Lower leg skin (tissue), 4 donors: ENCODE results near the gene KLK1. TPM values are rescaled to one million over a fixed set of nuclear protein-coding genes. Genes with fewer than 3 reads are reported as not detected.
"Not testable (repeated sequence)": the region's sequence is repeated elsewhere in the genome, so short reads cannot be mapped to it uniquely, and the experiment has no call there.

Source experiments
- DNase-seq, 2 donors: peaks; one replicate each; pipeline ENCODE4 v3.0.0-alpha.2; 2019; ENCODE audit warnings: low spot score in 2 of 2
- H3K4me3 ChIP-seq: fragments of 200-600 bp; sonication (generic); 2 replicates; pipeline ENCODE4 v1.5.1; 2017; ENCODE audit warnings: mild to moderate bottlenecking, low read depth; ENCODE audit not compliant: poor library complexity, severe bottlenecking
- POLR2A ChIP-seq, 2 donors: fragments of 450-650 bp; IDR thresholded peaks; one replicate each; pipeline ENCODE4 v1.6.1; 2016 to 2017; ENCODE audit warnings: antibody characterized with exemption in 2 of 2, mild to moderate bottlenecking in 1 of 2, moderate library complexity in 1 of 2
- WGBS, 2 donors: methylation state at CpG; one replicate each; pipeline ENCODE4 v1.1.5; 2018; 5-methylcytosine and 5-hydroxymethylcytosine counted together
- intact Hi-C: fragments of 100-400 bp; cut with DNase I; formaldehyde crosslinking; loops from one replicate; pipeline ENCODE4 v1.15.0; 2023; ENCODE audit warnings: low total_unique reads
- total RNA-seq, 4 donors: library from RNA; depleted of rRNA; stranded (reverse); fragments of >200 nt; gene quantifications; one replicate each; pipeline ENCODE4 v1.1.0, GENCODE V29; 2016
- TF ChIP-seq, protein P1 (sequence below), 3 donors: fragments of 450-650 bp; IDR thresholded peaks; one replicate each; pipeline ENCODE4 v1.5.1; 2016; ENCODE audit warnings: antibody characterized with exemption in 3 of 3, mild to moderate bottlenecking in 3 of 3, moderate library complexity in 2 of 3

The KLK1 gene
- total RNA-seq, 4 donors from 2014 or later = 35.9 to 49.9 (median 46.6) TPM

DNA sequence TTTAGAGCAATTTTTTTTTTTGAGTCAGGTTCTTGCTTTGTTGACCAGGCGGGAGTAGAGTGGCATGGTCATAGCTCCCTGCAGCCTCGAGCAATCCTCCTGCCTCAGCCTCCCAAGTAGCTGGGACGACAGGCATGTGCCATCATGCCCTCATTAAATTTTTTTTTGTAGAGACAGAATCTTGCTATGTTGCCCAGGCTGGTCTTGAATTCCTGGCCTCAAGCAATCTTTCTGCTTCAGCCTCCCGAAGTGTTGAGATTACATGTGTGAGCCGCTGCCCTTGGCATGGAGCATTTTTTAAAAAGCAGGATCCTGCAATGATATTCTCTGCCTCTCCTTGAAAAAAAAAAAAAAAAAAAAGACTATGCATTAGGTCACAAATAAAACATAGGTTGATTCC, 47.5 kb downstream of the KLK1 start:
- DNase-seq = no peak
- intact Hi-C loops = loop anchor here (10.0 kb wide), 1 partner anchor 61 kb away; the partner anchor contains the start of gene SHANK1
- TF ChIP-seq, protein P1, sequence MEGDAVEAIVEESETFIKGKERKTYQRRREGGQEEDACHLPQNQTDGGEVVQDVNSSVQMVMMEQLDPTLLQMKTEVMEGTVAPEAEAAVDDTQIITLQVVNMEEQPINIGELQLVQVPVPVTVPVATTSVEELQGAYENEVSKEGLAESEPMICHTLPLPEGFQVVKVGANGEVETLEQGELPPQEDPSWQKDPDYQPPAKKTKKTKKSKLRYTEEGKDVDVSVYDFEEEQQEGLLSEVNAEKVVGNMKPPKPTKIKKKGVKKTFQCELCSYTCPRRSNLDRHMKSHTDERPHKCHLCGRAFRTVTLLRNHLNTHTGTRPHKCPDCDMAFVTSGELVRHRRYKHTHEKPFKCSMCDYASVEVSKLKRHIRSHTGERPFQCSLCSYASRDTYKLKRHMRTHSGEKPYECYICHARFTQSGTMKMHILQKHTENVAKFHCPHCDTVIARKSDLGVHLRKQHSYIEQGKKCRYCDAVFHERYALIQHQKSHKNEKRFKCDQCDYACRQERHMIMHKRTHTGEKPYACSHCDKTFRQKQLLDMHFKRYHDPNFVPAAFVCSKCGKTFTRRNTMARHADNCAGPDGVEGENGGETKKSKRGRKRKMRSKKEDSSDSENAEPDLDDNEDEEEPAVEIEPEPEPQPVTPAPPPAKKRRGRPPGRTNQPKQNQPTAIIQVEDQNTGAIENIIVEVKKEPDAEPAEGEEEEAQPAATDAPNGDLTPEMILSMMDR (IDR thresholded peaks at IDR 0.05) = no peak
- TF ChIP-seq POLR2A (IDR thresholded peaks at IDR 0.05) = no peak
- no peak overlapping the region for H3K4me3 ChIP-seq
- WGBS, 2 donors = 45 to 68% methylated on average over 5 of the region's 5 CpGs

DNA sequence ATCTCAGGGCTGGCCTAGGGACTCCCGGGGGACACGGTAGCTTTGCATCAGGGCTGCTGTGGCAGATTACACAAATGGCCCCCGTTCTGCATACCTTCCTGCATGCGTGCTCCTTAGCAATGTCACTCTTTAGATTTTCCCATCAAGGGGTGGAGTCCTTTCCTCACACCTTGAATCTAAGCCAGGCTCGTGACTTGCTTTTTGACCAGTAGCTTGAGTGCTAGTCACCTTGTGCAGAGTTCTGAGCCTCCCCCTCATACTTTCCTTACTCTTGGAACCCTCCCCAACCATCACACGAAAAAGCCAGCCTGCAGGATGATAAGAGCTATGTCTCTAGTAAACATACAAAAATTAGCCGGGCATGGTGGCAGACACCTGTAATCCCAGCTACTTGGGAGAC, 50.1 kb downstream of the KLK1 start:
- not testable (repeated sequence) for H3K4me3 ChIP-seq, DNase-seq
- WGBS, 2 donors = 58 to 71% methylated on average over 7 of the region's 7 CpGs
- intact Hi-C loops = loop anchor here (10.0 kb wide), 1 partner anchor 59 kb away; the partner anchor contains the start of gene SHANK1

DNA sequence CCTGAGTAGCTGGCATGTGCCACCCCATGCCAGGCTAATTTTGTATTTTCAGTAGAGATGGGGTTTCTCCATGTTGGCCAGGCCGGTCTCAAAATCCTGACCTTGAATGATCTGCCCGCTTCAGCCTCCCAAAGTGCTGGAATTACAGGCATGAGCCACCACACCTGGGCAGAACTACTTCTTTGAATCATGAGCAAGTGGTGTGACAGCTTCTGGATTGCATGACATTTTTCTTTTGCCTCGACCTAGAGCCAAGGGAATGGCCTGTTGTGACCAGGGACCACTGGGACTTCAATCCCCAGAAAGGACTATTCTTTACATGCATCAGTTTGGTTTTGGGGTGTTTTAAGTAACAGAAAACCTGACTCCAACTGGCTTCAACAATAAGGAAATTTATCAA, 50.7 kb downstream of the KLK1 start:
- not testable (repeated sequence) for H3K4me3 ChIP-seq, DNase-seq
- intact Hi-C loops = loop anchor here (10.0 kb wide), 1 partner anchor 58 kb away; the partner anchor contains the start of gene SHANK1
- WGBS, 2 donors = 83 to 85% methylated on average over 3 of the region's 3 CpGs

DNA sequence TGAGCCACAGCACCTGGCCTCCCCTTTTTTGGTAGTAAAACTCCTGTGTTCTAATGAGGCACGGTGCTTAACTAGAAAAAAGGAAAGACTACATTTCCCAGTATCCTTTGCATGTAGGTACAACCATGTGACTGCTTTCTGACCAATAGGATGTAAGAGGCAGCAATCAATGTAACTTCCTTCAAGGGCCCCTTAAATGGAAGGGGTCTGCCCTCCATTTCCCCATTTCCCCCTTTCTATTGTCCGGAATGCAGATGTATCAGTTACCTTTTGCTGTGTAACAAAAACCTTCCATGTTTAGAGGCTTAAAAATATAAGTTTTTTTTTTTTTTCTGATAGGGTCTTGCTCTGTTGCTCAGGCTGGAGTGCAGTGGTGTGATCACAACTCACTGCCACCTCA, 51.1 kb downstream of the KLK1 start:
- no peak overlapping the region for H3K4me3 ChIP-seq
- intact Hi-C loops = loop anchor here (10.0 kb wide), 1 partner anchor 58 kb away; the partner anchor contains the start of gene SHANK1
- 64 to 70% methylated on average over 2 of the region's 2 CpGs for WGBS, 2 donors
- TF ChIP-seq POLR2A (IDR thresholded peaks at IDR 0.05) = no peak
- TF ChIP-seq, protein P1 (IDR thresholded peaks at IDR 0.05) = no peak
- DNase-seq = no peak

DNA sequence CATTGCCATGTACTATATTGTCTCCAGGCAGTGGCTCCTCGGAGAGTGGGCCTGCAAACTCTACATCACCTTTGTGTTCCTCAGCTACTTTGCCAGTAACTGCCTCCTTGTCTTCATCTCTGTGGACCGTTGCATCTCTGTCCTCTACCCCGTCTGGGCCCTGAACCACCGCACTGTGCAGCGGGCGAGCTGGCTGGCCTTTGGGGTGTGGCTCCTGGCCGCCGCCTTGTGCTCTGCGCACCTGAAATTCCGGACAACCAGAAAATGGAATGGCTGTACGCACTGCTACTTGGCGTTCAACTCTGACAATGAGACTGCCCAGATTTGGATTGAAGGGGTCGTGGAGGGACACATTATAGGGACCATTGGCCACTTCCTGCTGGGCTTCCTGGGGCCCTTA, 52.7 kb downstream of the KLK1 start:
- DNase-seq = no peak
- no peak overlapping the region for H3K4me3 ChIP-seq
- TF ChIP-seq, protein P1 (IDR thresholded peaks at IDR 0.05) = no peak
- TF ChIP-seq POLR2A (IDR thresholded peaks at IDR 0.05) = no peak
- intact Hi-C loops = loop anchor here (10.0 kb wide), 1 partner anchor 56 kb away; the partner anchor contains the start of gene SHANK1
- WGBS, 2 donors = 81 to 83% methylated on average over 10 to 13 of the region's 13 CpGs

DNA sequence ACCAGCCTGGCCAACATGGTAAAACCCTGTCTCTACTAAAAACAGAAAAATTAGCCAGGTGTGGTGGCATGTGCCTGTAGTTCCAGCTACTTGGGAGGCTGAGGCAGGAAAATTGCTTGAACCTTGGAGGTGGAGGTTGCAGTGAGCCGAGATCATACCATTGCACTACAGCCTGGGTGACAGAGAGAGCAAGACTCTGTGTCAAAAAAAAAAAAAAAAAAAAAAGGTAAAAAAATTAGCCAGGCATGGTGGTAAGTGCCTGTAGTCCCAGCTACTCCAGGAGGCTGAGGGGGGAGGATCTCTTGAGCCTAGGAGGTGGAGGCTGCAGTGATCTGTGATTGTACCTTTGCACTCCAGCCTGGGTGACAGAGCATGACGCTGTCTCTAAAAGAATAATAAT, 53.4 kb downstream of the KLK1 start, which contains the start of gene GPR32:
Gene GPR32, plus strand, starts transcription at position 301 of the 400 bp plus-strand sequence. CDS start 137 bp downstream, outside the sequence.
- not testable (repeated sequence) for DNase-seq, H3K4me3 ChIP-seq
- WGBS, 2 donors = 83 to 86% methylated on average over 2 of the region's 2 CpGs
- intact Hi-C loops = loop anchor here (10.0 kb wide), 1 partner anchor 55 kb away; the partner anchor contains the start of gene SHANK1

Other genes with a start within 250 kb of the KLK1 start
- under 1 TPM in 3 of 4 donors, not detected in 1; 0.29 to 0.49 (median 0.42) TPM for gene SYT3, start 183.9 kb downstream of the KLK1 start, total RNA-seq
- gene C19orf81, start 174.3 kb downstream of the KLK1 start, total RNA-seq = 1 to 10 TPM in 1 of 4 donors, under 1 TPM in 1, not detected in 2; 0.91 to 1.4 TPM
- 1 to 10 TPM in 2 of 4 donors, under 1 TPM in 2; 0.30 to 1.6 (median 0.67) TPM for gene SHANK1, start 104.0 kb downstream of the KLK1 start, total RNA-seq
- 10 to 100 TPM in 2 of 4 donors, 1 to 10 TPM in 2; 9.5 to 19.2 (median 11.9) TPM for gene CLEC11A, start 100.4 kb downstream of the KLK1 start, total RNA-seq
- gene GPR32, start 53.3 kb downstream of the KLK1 start, total RNA-seq = not detected
- gene ACP4, start 33.4 kb downstream of the KLK1 start, total RNA-seq = 1 to 10 TPM in 1 of 4 donors, under 1 TPM in 1, not detected in 2; 0.58 to 3.1 TPM
- not detected for gene KLK15, start 9.8 kb upstream of the KLK1 start, total RNA-seq
- gene KLK3, start 31.1 kb upstream of the KLK1 start, total RNA-seq = 100 to 1,000 TPM in 1 of 4 donors, 10 to 100 TPM in 1, 1 to 10 TPM in 1, under 1 TPM in 1; 0.13 to 119 (median 10.4) TPM
- gene KLK2, start 49.7 kb upstream of the KLK1 start, total RNA-seq = 10 to 100 TPM in 1 of 4 donors, 1 to 10 TPM in 1, not detected in 2; 5.3 to 31.2 TPM
- under 1 TPM; 0.47 to 0.84 (median 0.74) TPM for gene KLK4, start 87.6 kb upstream of the KLK1 start, total RNA-seq
- 100 to 1,000 TPM; 179 to 310 (median 271) TPM for gene KLK5, start 129.3 kb upstream of the KLK1 start, total RNA-seq
- 1 to 10 TPM in 3 of 4 donors, under 1 TPM in 1; 0.27 to 9.5 (median 5.1) TPM for gene KLK6, start 145.8 kb upstream of the KLK1 start, total RNA-seq
- 100 to 1,000 TPM; 206 to 251 (median 224) TPM for gene KLK7, start 160.1 kb upstream of the KLK1 start, total RNA-seq
- gene KLK8, start 177.8 kb upstream of the KLK1 start, total RNA-seq = 100 to 1,000 TPM in 3 of 4 donors, 10 to 100 TPM in 1; 67.1 to 117 (median 106) TPM
- 10 to 100 TPM; 30.0 to 94.1 (median 57.2) TPM for gene KLK10, start 195.9 kb upstream of the KLK1 start, total RNA-seq
- gene KLK11, start 202.8 kb upstream of the KLK1 start, total RNA-seq = 100 to 1,000 TPM; 219 to 420 (median 258) TPM
- 1 to 10 TPM in 1 of 4 donors, under 1 TPM in 1, not detected in 2; 0.96 to 2.1 TPM for gene KLK12, start 211.2 kb upstream of the KLK1 start, total RNA-seq
- gene KLK13, start 241.3 kb upstream of the KLK1 start, total RNA-seq = 10 to 100 TPM in 1 of 4 donors, 1 to 10 TPM in 3; 8.6 to 39.1 (median 9.5) TPM